HG03469 (cell line): ENCODE results near the gene STK24.

Experiments
- ATAC-seq: cut with Tn5 transposase; IDR thresholded peaks from one replicate; pipeline ENCODE4 v1.9.1; 2021; ENCODE audit warnings: mild to moderate bottlenecking, moderate library complexity, moderate number of reproducible peaks; ENCODE audit not compliant: unreplicated experiment

STK24 gene

DNA sequence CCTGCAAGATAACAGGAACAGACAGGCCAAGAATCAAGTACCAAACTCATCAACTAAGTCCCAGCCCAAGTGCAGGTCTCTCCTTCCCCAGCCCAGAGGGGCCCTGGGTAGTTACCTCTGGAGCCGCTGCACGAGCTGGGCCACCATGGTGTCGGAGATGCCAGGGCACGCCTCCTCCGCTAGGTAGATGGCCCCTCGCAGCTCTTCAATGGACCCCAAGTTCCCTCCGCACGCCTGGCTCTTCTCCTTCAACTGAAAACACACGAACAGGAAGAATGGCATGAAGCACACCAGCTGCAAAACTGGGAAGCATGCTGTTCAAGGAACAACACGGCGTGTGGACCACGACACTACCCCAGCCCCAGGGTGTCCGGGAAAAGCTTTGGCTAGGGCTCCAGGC, 119.9 kb downstream of the STK24 start:
- no peak for ATAC-seq

DNA sequence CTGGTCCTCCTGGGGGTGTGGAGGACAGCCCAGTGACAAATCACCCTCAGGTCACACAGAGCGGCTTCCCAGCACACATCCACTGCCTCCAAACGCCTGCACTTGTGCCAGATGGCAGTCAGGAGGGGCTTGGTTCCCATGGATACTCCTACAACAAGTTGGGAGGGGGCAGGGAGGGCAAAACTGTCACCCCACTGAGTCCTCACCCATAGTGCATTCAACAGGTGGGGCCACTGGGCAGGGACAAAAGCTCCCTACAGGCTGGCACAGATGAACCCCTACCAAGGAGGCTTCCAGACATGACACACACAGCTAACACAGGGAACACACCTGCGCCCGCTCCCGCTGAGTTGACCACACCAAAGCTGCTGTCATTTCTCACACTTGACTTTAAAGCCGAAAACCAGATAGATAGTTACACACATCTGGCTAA, 120.5 kb downstream of the STK24 start:
- no peak for ATAC-seq

DNA sequence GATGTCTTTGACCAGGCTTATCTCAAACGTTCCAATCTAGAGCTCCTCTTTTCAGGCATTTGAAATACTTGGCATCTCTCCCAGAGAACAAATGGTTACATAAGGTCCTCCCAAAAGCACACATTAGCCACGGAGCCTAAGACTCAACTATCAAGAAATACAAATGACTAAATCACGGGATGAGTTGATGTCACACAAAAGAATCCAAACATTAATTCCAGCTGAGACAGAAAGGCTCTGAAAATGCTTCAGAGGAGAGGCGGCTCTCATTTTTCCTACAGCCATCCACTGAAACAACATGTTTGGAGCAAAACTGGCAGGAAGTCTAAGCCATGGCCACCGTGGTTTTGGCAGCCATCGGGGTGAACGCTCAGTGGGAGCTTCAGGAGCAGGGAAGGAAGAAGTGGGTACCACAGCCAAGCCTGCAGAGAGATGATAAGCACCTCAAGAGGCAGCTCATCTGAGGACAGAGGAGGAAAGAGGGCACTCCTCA, 122.5 kb downstream of the STK24 start:
- no peak for ATAC-seq

DNA sequence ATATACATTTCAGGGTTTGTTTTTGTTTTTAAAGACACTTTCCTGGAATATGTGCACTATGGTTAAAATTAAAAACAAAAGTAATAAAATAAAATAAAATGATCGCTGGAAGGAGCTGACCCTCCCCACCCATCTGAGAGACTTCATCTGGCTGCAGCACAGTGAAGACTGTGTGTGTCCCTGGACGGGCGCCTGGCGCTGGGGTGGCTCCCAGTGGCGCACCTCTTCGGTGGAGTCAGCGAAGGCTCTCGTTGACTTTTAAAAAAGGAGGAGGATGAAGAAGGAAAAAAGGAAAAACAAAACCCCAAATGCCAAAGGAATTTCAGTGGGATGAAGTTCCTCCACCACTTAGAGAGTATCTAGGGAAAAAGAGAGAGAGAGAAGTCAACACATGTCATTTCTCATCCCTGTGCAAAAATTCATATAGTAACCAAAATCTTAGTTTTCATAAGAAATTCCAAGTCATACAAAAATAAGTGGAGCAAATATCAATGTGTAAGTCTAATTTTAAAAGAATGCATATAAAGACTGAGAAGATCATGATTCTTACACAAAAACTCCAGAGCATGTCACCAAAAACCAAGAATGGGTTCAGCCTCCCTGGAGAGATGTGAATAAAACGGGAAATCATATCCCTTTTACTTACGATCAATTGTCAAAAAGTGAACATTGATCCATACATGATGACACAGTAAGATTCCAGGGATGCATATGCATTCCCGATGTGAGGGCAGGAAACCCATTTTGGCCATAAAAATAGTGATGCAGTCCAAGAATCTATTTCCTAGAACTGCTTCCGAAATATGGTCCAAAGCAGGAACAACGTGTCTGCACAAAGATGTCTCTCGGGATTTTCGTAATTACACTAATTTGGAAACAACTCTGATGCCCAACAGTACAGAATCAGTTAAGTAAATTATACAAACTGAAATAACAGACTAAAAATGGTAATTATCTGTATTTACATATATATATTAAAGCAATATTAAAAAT, 123.8 kb downstream of the STK24 start:
- ATAC-seq = no peak

DNA sequence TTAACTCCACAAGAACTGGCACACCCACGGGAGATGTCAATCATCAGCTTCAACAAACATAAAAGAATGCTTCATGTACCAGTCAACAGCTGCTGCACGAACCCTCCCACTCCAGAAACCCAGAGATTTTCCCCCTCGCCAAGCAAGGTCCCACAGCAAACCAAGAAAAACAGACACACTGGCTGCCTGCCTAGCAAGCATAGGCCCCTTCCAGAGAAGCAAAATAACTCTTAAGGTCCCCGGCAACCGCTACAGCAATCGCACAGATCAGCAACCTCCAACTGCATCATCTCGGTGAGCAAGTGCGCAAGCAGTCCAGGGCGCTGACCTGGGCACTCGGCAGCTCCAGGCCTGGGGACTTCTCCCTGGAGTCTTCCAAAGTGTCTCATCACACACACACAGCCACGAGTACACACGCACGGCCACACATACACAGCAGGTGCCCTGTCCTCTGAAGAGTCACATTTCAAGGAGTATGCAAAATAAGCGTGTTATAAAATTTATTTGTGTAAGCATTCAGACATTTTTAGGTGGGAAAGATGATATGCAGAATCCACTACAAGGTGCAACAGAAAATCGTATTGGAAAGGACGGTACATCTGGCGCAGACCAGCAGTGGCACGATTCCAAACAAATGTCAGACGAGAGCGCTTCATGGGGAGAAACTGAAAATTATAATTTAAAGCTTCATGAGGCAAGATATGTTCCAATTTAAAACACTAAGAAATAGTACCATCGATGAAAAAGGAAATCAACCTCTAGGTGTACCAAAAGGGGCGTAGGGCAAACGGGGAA, 125.0 kb downstream of the STK24 start:
- ATAC-seq = no peak

DNA sequence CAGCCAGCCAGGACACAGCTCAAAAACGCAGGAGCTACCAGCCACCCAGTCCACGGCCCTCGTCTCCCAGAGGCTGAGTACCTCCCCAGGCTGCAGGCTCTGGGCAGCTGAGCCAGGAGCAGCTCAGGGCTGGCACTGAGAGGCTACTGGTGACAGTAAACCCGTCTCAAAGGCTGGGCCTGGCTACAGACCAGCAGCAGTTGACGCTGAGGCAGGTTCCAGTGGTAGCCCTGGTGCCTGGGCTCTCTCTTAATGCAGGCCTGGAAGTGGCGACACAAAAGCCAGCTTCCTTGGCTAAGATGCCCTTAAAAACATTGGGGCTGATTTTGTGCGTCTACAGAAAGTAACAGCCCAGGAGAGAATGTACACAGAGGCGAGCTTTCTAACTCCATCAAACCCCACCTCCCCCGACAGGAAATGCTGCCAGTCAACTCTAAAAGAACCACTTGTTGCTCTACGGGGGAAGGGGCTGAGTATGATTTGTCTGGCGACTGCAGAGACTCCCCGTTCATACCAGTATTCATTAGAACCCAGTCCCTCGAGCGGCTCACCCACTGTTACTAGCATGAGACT, 126.3 kb downstream of the STK24 start:
- no peak for ATAC-seq

DNA sequence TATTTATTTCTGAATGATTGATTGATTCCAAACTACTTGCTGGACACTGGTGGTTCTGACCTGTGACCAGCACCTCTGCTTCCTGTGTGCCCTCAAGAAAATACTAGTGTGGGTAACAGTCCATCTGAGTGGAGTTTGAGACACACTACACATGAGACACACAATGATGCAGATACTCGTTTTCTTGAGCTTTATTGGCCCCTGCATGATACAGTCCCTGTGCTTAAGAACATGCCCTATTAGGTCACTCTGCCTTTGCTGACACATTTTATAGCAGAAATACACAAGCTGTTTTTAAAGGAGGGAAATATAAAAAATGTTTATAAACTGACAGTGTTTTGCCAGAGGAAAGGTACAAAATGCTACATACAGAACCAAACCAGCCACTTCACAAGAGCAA, 126.9 kb downstream of the STK24 start:
- ATAC-seq = no peak

DNA sequence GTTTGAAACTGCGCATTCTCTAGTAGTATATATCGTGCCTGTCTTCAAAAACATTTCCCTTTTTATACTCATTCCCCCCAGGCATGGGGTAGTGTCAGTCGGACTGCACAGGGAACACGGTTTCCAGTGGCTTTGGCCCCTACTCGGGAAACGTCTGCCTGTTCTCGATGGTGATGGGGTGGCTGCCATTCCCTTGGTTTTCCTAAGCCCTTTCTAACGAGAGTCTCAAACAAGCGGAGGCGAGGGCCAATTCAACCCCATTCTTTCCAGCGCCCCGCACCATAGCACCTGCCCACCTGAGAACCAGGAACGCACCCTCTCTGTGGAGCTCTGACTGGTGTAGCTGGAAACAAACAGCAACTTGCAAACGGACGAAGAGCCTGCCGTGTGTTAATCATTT, 127.6 kb downstream of the STK24 start:
- ATAC-seq = no peak

DNA sequence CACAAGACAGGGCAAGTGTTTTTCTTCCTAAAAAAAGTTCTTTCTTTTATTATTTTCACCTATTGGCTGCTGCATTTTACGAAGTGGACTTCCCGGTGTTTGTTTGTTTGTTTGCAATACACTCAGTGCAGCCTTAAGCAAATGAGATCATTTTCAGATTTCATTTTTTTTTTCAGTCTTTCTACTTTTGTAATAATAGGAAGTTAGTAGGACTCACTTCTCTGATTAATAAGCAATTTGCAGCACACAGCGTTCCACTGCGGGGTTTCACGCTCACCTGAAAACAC, 128.3 kb downstream of the STK24 start:
- no peak for ATAC-seq

DNA sequence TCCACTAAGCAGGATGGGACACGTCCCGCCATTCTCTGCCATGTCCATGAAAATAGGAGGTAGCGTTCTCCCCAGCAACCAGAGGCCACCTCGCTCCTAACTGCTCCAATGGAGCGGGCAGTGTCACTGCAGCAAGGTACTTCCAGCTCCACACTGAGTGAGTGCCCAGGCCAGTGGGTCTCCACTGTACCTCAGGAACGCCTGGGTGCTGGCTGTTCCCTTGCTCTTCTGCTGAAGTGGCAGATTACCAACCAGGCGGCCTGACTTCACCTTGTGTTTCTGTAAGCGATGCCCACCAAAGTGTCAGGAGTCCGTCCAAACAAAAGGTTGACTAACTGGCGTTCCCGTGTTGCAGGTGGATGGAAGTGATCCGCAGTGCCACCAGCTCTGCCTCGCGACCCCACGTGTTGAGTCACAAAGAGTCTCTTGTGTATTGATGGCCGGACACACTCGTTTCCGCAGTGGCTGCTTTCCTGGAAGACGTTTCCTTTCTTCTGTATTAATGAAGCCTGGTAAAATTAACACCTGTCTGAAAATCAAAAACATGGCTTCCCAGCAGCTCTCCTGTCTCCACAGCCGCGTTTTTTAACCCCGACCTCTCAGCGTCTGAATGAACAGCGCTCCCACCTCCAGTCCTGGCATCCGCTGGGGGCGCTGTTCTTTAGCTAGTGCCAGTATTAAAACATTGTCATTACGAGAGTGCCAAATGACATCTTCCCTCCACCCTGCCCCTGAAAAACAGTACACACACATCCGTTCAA, 128.8 kb downstream of the STK24 start:
- no peak for ATAC-seq

DNA sequence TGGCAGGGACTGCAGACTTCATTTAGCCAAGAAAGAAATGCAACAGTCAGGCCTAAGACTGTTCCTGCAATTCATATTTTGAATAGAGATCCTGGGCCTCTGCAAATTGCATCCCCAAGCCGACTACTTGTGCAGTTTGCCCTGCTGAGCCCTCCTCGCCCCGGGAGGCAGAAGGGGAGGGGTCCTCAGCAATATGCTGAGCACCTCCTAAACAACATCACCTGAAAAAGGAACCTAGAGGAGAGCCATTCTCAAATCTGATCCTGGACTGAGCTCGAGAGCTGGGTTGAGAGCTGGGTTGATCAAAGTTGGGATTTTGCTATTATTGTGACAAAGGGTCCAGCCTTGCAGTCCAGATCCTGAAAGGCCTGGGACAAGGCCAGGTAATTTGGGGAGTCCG, 129.8 kb downstream of the STK24 start:
- no peak for ATAC-seq

DNA sequence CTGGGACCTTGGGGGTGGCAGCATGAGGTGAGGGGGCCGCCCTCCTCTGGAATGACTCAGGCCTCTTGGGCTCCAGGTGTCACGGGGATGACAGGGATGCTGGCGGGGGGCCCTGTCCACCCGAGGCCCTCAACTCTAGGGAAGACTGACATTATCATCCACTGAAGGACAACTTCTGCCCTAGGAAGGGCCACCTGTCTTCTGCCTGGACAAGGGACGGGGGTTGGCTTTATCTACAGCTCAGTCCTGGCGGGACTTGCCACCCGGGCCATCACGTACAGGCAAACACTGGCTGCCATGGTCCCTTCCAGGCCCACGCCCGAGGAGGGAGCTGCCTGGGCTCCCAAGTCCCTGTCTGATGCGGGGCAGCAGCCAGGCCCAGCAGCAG, 130.7 kb downstream of the STK24 start:
- no peak for ATAC-seq

DNA sequence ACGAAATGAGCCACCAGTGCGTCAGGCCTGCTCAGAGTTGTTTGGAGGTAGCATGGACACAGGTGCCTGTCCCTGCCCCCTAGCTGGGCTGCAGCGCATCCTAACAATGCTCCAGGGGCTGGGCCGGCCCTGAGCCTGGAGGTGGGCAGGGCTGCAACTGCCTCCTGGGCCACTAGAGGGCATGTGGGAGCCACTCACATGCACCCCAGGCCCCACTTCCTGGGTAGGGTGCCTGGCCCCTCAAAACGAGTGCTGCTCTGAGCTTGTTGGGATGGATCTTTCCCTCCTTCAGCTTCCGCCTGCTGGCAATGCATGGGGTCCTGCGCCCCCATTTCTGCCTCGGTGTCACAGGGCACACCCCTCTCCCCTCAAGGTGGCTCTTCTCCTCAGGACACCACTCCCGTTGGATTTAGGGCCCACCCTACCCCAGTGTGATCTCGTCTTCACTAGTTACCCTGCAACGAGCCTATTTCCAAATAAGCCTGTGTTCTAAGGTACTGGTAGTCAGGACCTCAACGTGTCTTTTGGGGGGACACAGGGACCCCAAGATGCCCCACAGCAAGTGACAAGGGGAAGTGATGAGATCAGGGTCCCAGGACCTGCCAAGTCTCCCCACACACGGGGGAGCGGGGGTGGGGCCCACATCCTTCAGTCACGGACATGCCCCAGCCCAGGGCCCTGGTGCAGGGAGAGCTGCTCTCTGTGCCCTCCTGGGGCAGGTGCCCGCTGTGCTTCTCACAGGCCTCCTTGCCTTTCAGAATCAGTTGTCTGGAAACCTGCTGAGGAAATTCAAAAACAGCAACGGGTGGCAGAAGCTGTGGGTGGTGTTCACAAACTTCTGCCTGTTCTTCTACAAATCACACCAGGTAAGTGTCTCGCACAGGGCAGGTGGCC, 131.3 kb downstream of the STK24 start:
- peak; percentile 74 for ATAC-seq

DNA sequence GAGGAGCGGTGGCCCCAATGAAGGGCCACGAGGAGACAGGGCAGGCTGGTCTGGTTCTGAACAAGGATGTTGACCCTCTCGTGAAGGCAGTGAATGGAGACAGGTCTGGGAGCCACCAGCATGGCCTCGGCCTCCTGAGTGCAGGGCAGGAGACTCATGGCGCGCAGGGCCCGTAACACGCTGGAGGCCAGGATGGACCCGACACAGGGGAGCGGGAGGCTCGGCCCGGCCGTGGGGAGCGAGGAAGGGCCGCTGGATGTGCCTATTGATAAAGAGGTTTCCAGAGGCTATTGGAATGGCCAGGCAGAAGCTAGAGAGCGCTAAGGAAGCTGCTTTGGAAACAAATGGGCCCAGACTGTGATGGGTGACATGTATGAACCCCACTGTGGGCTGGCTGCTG, 132.5 kb downstream of the STK24 start:
- no peak for ATAC-seq

DNA sequence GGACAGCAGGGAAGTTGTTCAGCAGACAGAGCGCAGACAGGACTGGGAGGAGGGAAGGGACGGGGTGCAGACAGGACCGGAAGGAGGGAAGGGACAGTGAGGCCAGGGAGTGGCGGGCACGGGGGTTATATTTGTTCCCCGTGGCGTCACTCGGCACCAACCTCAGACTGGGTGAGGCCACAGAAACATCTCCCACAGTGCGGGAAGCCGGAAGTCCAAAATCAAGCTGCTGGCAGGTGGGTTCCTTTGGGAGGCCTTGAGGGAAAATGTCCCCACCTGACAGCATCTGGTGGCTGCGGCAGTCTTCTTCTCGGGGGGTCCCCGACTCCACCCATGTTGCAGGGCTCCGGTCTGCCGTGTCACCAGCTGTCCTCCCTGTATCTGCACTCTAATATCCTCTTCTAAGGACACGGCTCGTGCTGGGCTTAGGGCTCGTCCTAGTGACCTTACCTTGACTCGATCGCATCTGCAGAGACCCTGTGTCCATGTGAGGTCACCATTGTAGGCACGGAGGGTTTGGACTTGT, 133.0 kb downstream of the STK24 start:
- no peak for ATAC-seq

DNA sequence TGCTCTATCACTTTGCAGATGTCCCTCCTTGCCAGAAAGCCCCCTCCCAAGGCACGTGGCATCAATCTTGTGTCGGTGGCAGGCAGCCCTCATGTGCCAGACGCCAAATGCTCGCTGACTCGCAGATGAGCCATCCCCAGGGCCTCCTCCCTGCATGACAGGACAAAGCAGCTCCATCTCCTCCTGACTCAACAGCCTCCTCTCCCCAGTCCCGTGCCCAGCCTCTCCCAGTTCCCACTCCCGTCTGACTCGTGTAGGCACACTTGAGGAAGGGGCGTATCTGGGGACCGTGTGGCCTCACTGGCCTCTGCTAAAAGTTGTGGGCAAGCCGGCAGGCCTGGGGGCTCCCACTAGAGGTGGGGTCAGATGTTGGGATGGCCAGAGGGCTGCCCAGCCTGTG, 133.6 kb downstream of the STK24 start:
- ATAC-seq = no peak

DNA sequence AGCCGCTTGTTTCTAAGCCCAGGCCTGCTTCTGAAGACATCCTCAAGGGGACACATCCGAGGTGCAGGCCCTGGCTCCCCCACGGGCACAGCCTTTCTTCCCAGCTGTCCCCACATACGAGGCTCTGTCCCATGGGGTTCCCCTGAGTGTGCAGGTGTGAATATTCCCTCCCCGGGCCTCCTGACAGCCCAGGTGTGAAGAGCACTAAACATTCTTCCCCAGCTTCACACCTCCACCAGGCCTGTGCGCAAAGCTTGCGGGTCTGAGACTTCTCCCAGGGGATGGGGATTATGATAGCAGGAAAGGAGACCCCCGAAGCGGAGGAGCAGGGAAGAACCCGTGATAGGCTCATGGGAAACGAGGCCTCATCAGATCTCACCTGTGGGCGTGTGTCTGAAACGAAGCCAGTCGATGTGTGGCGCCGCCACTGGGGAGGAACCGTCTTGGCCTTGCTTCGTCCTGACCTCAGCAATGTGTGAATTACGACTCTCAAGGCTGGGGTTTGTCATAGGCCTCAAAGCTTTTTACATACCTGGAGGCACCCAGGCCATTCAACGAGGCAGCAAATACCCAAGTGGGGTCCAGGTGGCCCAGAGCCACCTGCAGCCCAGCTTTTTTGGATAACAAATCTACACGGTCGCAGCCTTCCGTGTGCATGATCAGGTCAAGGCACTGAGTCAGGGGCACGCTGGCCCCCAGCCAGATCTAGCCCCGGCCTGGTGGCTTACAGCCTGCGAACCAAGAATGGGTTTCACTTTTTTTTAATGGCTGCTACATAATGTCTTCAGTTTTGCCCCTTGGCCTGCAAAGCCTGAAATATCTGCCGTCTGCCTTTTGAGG, 134.3 kb downstream of the STK24 start:
- no peak for ATAC-seq

DNA sequence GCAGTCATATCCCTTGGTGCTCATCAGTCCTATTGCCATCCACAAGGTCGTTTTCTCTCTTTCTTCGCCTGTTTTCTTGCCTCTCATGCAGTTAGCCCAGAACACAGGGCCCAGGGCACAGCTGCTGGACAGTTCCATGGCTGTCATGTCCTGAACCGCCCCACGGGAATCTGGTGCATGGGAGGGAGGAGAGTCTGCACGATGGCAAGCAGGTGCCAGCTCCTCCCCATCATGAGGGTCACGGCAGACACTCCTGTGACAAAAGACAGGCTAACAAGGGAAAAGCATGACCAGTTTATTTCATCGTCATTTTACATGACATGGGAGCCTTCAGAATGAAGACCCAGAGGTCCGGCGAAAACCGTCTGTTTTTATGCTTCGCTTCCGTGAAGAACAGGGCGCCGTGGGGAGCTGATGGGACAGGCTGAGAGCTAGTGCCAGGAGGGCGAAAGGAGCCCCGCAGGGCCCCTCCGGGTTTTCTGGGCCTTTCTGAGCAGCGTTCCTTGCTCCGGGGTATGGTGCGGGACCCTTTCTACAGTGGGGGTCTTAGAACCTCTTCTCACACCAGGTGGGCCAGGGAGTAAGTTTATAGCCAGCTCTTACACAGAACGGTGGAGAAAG, 135.7 kb downstream of the STK24 start:
- ATAC-seq = no peak
